ENCODE results near the gene PRDX5.

The PRDX5 gene

DNA sequence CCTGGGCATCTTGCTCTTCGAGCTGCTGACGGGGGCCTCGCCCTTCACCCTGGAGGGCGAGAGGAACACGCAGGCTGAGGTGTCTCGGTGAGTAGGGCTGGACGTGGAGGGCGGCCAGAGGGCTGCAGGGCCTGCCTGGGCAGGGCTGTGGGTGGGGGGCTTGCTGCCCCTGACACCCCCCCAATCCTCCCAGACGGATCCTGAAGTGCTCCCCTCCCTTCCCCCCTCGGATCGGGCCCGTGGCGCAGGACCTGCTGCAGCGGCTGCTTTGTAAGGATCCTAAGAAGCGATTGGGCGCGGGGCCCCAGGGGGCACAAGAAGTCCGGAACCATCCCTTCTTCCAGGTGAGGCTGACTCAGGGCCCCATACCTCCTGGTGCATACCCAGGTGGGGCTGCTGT is 43.7 kb downstream of the PRDX5 start:
- DNase-seq (ENCODE audit: low spot score) = no peak

- no peak for DNase-seq (ENCODE audit: low spot score)
Observed at GRCh38 chr11:64362339-64362738, 44.4 kb downstream of the PRDX5 start.

DNA sequence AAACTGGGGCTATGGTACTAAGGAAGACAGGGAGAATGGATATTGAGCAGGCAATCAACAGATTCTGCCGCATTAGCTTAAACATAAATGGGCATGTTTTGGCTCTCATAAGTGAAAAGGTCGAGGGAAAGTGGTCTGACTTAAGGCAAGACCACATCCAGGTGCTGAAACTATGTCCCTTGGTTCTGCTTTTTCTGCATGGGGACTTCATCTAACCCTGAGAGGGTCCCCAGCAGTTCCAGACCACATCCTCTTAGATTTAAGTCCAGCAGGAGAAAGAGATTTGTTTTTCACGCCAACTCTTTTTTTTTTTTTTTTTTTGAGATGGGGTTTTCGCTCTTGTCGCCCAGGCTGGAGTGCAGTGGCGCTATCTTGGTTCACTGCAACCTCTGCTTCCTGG is 46.5 kb downstream of the PRDX5 start:
- no peak for DNase-seq (ENCODE audit: low spot score)

GRCh38 chr11:64364911-64365310 is 47.0 kb downstream of the PRDX5 start:
- DNase-seq (ENCODE audit: low spot score) = no peak

DNA sequence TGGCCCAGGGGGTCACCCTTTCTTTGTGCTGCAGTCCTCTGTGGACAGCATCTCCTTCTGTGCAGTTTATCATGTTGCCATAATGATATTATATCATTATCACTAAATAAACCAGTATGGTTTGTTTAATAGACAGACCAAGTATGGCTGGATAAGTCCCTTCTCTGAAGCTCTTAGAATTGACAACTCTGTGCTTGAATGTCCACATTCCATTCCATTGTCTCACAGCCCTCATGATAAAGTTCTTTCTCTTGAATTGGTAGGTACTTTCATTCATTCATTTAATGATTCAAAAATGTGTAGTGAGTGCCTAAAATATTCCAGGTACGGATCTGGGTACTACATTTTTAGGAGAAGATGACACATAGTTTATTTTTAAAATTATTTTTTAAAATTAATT is 48.8 kb downstream of the PRDX5 start:
- DNase-seq (ENCODE audit: low spot score) = no peak

GRCh38 chr11:64367931-64368672 is 50.2 kb downstream of the PRDX5 start:
- no peak for DNase-seq (ENCODE audit: low spot score)

DNA sequence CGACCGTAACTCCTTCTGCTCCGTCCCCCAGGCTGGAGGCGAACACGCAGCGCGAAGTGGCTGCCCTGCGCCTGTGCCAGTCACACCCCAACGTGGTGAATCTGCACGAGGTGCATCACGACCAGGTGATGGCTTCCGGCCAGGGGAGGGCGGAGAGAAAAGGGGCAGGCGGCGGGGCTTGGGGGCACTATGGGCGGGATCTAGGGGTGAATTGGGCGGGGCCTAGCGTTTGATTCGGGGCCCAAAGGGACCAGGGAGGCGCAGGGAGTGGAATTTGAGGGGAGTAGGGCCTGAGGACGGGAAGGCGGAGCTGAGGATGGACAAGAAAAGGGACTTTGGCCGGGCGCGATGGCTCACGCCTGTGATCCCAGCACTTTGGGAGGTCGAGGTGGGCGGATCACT is 50.8 kb downstream of the PRDX5 start:
- DNase-seq (ENCODE audit: low spot score) = no peak

GRCh38 chr11:64369440-64370421 is 51.8 kb downstream of the PRDX5 start:
- no peak for DNase-seq (ENCODE audit: low spot score)

DNA sequence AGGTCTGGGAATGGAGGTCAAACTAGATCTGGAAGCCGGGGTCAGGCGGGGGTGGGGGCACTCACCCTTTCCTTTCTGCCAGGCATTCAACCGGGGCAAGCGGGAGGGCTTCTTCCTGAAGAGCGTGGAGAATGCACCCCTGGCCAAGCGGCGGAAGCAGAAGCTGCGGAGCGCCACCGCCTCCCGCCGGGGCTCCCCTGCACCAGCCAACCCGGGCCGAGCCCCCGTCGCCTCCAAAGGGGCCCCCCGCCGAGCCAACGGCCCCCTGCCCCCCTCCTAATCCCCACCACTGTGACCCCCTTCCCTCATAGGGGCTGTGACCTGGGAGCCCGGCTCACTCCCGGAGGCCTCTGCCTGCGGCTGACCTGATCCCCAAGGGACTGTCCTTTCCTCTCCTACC is 53.3 kb downstream of the PRDX5 start:
- no peak for DNase-seq (ENCODE audit: low spot score)

Small RNA genes lying within 50 kb of the gene (small RNA-seq; reads per million reads assigned to genes)
- gene MIR1237 = 0 to 0.04 reads per million in 2 experiments
- gene MIR7155 = 0 reads per million in 2 experiments
- 0 reads per million in 2 experiments for gene RF00019

Measured in SK-N-DZ (cell line).